Measurements from ENCODE around the gene DENND2A. TPM values are rescaled to one million over a fixed set of nuclear protein-coding genes. Genes with fewer than 3 reads are reported as not detected.

The DENND2A gene
- polyA plus RNA-seq, 2 of the 4 experiments (the other 2 are of a cell fraction): 0.37 to 0.63 TPM

DNA sequence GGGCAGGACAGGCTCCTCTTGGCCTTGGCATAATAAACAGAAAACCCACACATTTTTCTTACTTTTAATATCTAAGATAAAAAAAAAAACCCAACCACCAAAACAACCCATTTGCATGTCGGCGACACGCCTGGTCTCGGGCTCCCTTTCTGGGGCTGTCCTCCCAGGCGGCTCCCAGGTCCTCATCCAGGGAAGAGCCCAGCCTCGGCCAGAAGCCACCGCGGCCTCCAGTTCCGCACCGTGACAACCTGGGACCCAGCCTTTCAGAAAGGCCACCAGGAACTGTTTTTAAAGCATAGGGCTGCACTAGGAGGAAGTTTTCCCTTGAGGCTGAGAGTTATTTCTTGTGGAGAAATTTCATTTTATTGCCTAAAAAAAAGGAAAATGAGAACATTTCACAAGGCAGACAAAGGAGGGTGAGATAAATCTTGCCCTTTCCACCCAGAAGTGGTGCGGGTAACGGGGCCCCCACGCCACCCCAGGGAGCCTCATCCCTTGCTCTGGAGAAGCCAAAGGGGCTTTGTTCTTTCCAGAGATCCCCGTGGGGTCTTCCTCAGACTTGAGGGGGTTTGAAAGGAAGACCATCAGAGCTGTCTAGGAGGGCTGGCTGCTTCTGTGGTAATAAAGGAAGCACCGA, 122.1 kb downstream of the DENND2A start:
- WGBS (ENCODE audit: missing lambda C conversion rate): 93% methylated on average over 15 of the region's 15 CpGs
- peak overlapping the region; percentile 50 to 72; a peak in 5 of 6 replicates for H3K27ac ChIP-seq
- peaks cover 5% of the 10 kb centered on the region; the same call in 1 of the 3 replicates for H3K4me1 ChIP-seq
- TF ChIP-seq RARB (CRISPR knock-in tag; IDR thresholded peaks at IDR 0.05) (no peak), ZSCAN20 (CRISPR knock-in tag; IDR thresholded peaks at IDR 0.05) (no peak), HDAC2 (IDR thresholded peaks at IDR 0.05) (no peak), RAD21 (conservative IDR thresholded peaks at IDR 0.05 in 1 of 2, IDR thresholded peaks at IDR 0.05 in 1 of 2) (no peak), EP300 (IDR thresholded peaks at IDR 0.05) (no peak), NFE2L2 (conservative IDR thresholded peaks at IDR 0.05; ENCODE audit: low read length) (no peak), TFCP2L1 (CRISPR knock-in tag; IDR thresholded peaks at IDR 0.05) (no peak), KDM5A (IDR thresholded peaks at IDR 0.05) (no peak), NR3C1 (IDR thresholded peaks at IDR 0.05) (no peak), ZFP36 (IDR thresholded peaks at IDR 0.05; ENCODE audit: borderline replicate concordance, partially characterized antibody) (no peak), HOXA7 (CRISPR knock-in tag; IDR thresholded peaks at IDR 0.05) (no peak), PHF8 (IDR thresholded peaks at IDR 0.05; ENCODE audit: borderline replicate concordance, low read depth) (no peak), BHLHE40 (IDR thresholded peaks at IDR 0.05; ENCODE audit: low read depth, low read length) (no peak)
- TF ChIP-seq, protein P1, sequence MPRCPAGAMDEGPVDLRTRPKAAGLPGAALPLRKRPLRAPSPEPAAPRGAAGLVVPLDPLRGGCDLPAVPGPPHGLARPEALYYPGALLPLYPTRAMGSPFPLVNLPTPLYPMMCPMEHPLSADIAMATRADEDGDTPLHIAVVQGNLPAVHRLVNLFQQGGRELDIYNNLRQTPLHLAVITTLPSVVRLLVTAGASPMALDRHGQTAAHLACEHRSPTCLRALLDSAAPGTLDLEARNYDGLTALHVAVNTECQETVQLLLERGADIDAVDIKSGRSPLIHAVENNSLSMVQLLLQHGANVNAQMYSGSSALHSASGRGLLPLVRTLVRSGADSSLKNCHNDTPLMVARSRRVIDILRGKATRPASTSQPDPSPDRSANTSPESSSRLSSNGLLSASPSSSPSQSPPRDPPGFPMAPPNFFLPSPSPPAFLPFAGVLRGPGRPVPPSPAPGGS (IDR thresholded peaks at IDR 0.05): no peak
- TF ChIP-seq, protein P2, sequence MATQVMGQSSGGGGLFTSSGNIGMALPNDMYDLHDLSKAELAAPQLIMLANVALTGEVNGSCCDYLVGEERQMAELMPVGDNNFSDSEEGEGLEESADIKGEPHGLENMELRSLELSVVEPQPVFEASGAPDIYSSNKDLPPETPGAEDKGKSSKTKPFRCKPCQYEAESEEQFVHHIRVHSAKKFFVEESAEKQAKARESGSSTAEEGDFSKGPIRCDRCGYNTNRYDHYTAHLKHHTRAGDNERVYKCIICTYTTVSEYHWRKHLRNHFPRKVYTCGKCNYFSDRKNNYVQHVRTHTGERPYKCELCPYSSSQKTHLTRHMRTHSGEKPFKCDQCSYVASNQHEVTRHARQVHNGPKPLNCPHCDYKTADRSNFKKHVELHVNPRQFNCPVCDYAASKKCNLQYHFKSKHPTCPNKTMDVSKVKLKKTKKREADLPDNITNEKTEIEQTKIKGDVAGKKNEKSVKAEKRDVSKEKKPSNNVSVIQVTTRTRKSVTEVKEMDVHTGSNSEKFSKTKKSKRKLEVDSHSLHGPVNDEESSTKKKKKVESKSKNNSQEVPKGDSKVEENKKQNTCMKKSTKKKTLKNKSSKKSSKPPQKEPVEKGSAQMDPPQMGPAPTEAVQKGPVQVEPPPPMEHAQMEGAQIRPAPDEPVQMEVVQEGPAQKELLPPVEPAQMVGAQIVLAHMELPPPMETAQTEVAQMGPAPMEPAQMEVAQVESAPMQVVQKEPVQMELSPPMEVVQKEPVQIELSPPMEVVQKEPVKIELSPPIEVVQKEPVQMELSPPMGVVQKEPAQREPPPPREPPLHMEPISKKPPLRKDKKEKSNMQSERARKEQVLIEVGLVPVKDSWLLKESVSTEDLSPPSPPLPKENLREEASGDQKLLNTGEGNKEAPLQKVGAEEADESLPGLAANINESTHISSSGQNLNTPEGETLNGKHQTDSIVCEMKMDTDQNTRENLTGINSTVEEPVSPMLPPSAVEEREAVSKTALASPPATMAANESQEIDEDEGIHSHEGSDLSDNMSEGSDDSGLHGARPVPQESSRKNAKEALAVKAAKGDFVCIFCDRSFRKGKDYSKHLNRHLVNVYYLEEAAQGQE (IDR thresholded peaks at IDR 0.05): no peak
- TF ChIP-seq, protein P3, sequence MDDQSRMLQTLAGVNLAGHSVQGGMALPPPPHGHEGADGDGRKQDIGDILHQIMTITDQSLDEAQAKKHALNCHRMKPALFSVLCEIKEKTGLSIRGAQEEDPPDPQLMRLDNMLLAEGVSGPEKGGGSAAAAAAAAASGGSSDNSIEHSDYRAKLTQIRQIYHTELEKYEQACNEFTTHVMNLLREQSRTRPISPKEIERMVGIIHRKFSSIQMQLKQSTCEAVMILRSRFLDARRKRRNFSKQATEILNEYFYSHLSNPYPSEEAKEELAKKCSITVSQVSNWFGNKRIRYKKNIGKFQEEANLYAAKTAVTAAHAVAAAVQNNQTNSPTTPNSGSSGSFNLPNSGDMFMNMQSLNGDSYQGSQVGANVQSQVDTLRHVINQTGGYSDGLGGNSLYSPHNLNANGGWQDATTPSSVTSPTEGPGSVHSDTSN (IDR thresholded peaks at IDR 0.05): no peak
- ChIA-PET CTCF (interaction anchor here (0.5 to 24.2 kb wide), 50 partner anchors 8 to 712 kb away, joined by 3 to 493 read pairs (median 5); partner anchors contain the start of genes ADCK2 and DENND2A), POLR2A (interaction anchor here (1.2 to 2.0 kb wide), 2 partner anchors 23 to 134 kb away, joined by 4 to 9 read pairs; no protein-coding TSS in a partner anchor)
- H3K9me3 ChIP-seq: no peaks in the 10 kb centered on the region
- H3K4me3 ChIP-seq: no peak overlapping the region
- H3K4me2 ChIP-seq: peak overlapping the region; percentile 61
- peak in 1 of 2 experiments; percentile 21; a peak in 3 of 6 replicates for ATAC-seq
- FAIRE-seq: no peak
- DNase-seq (ENCODE audit: low read depth in 1 of 2, low spot score in 1 of 2): no peak

DNA sequence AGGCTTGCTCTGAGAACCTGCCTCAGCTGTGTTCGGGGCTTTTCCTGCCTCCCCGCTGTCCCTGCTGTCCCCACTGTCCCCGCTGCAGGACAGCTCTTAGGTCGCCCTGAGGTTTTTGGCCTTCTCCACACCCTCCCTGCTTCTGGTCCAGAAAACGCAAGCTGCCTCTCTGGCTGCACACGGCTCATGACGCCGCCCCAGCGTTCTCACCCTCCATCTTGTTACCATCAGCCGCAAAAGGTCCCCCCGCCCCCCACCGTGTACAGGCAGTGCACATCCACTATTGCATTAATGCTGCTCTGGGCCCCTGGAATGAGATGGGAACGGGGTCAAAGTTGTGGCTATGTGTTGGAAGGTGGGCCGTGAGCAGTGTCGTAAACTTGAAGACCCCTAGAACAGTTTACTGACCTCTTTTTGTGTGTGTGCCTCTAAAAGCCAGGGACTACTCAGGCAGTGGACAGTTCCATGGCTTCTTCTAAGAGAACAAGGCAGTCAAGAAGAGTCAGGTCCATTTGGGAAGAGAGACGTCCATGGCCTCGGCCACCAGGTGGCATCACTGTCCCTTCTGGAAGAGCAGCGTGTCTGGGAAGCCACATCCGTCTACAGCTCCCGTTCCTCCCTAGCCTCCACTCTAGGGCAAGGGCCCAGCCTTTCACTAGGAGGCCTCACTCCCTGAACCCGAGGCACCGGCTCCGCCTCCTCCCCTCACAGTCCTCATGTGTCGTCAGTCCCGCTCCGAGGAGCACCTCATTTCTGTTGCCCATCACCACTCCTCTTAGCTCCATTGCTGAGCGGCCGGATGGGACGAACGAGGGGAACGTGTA, 122.9 kb downstream of the DENND2A start:
- H3K4me1 ChIP-seq: peaks cover 6% of the 10 kb centered on the region; the same call in 2 of the 3 replicates
- CTCF ChIA-PET: interaction anchor here (0.5 to 24.2 kb wide), 51 partner anchors 9 to 551 kb away, joined by 3 to 493 read pairs (median 5); partner anchors contain the start of genes ADCK2 and DENND2A
- POLR2A ChIA-PET: interaction anchor here (0.5 to 2.0 kb wide), 4 partner anchors 24 to 135 kb away, joined by 3 to 9 read pairs (median 4); partner anchors contain the start of gene DENND2A
- peak overlapping the region; percentile 61 for H3K4me2 ChIP-seq
- H3K9me3 ChIP-seq: no peaks in the 10 kb centered on the region
- peak overlapping the region; percentile 50 to 72; a peak in 5 of 6 replicates for H3K27ac ChIP-seq
- peak; percentile 98 for FAIRE-seq
- TF ChIP-seq SREBF2 (IDR thresholded peaks at IDR 0.05): no peak
- TF ChIP-seq, protein P4, sequence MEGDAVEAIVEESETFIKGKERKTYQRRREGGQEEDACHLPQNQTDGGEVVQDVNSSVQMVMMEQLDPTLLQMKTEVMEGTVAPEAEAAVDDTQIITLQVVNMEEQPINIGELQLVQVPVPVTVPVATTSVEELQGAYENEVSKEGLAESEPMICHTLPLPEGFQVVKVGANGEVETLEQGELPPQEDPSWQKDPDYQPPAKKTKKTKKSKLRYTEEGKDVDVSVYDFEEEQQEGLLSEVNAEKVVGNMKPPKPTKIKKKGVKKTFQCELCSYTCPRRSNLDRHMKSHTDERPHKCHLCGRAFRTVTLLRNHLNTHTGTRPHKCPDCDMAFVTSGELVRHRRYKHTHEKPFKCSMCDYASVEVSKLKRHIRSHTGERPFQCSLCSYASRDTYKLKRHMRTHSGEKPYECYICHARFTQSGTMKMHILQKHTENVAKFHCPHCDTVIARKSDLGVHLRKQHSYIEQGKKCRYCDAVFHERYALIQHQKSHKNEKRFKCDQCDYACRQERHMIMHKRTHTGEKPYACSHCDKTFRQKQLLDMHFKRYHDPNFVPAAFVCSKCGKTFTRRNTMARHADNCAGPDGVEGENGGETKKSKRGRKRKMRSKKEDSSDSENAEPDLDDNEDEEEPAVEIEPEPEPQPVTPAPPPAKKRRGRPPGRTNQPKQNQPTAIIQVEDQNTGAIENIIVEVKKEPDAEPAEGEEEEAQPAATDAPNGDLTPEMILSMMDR (IDR thresholded peaks at IDR 0.05): peak; percentile 92
- TF ChIP-seq SMC3 (IDR thresholded peaks at IDR 0.05): peak; percentile 100
- TF ChIP-seq, protein P5, sequence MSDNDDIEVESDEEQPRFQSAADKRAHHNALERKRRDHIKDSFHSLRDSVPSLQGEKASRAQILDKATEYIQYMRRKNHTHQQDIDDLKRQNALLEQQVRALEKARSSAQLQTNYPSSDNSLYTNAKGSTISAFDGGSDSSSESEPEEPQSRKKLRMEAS (IDR thresholded peaks at IDR 0.05): peak; percentile 50
- TF ChIP-seq HOXA7 (CRISPR knock-in tag; IDR thresholded peaks at IDR 0.05): no peak
- no peak for TF ChIP-seq MYC (IDR thresholded peaks at IDR 0.05; ENCODE audit: borderline replicate concordance, low read length)
- TF ChIP-seq, protein P6, sequence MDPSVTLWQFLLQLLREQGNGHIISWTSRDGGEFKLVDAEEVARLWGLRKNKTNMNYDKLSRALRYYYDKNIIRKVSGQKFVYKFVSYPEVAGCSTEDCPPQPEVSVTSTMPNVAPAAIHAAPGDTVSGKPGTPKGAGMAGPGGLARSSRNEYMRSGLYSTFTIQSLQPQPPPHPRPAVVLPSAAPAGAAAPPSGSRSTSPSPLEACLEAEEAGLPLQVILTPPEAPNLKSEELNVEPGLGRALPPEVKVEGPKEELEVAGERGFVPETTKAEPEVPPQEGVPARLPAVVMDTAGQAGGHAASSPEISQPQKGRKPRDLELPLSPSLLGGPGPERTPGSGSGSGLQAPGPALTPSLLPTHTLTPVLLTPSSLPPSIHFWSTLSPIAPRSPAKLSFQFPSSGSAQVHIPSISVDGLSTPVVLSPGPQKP (IDR thresholded peaks at IDR 0.05; ENCODE audit: low read depth, low read length): no peak
- TF ChIP-seq RAD21 (conservative IDR thresholded peaks at IDR 0.05 in 1 of 2, IDR thresholded peaks at IDR 0.05 in 1 of 2): peak; percentile 99
- H3K4me3 ChIP-seq: no peak overlapping the region
- peak; percentile 93 to 94 for DNase-seq (ENCODE audit: low read depth in 1 of 2, low spot score in 1 of 2)
- 31% methylated on average over 31 of the region's 31 CpGs for WGBS (ENCODE audit: missing lambda C conversion rate)
- ATAC-seq: peak; percentile 98 to 99

Data from A549 (cell line).